Loucy (cell line): ENCODE data around the gene APPL2.

Experiments used
- CTCF ChIP-seq: fragments of 200-600 bp; sonication (generic); conservative IDR thresholded peaks from 2 replicates; pipeline ENCODE4 v1.5.1; 2014; ENCODE audit warnings: mild to moderate bottlenecking, antibody characterized with exemption, low read length
- EZH2phosphoT487 ChIP-seq: fragments of 200-600 bp; IDR thresholded peaks from 2 replicates; pipeline ENCODE4 v1.6.1; 2018; ENCODE audit warnings: antibody characterized with exemption, mild to moderate bottlenecking, moderate library complexity, borderline replicate concordance

- TF ChIP-seq CTCF, result no peak
- no peak for TF ChIP-seq EZH2phosphoT487
Observed at GRCh38 chr12:105264771-105265170, 28.8 kb upstream of the APPL2 start.
